RPMI8226 (cell line): ENCODE results near the gene WRAP53.

ENCODE experiments used
- DNase-seq: peaks from one replicate; pipeline ENCODE4 v3.0.0-alpha.2; 2015

WRAP53 gene

DNA sequence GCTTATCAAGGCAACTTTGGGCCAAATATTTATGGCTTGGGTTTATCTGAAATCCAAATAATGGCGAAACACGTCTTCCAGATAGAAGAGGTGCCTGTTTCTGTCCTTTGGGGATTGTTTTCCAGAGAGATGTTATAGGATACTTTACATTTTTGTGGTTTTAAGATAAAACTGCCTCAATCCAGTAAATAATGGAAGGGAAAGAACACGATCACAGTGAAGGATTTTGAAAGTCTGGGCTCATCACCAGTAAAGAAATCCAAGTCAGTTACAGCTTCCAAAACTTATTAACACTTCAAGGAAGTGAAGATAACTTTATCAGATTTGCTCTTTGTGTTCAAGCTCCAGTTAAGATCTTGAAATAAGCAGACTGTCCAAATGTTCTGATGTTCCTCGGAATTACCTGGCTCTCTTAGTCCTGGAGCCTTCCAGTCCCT is 59.4 kb downstream of the WRAP53 start:
- no peak for DNase-seq

DNA sequence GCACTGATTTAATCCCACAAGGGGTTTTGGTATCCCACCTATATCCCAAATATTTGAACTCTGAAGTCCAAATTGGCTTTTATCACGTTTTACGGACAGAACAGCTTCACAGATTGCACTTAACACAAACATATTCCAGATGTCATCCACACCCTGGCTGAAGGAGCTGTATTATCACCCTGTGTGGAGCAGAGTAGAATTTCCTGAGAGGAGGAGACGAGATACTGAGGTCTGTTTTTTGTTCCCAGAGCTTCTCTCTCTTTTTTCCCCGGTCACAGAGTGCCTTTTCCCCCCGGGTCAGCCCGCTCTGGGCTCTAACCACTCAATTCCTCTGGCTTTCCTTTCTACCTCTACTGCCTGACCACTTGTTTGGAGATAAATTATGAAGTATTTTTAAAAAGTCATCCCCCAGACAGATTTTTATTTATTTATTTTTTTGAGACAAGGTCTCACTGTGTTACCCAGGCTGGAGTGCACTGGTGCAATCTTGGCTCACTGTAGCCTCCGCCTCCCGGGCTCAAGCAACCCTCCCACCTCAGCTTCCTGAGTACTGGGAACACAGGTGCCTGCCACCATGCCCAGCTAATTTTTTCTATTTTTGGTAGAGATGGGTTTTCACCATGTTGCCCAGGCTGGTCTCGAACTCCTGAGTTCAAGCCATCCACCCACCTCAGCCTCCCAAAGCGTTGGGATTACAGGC is 59.9 kb downstream of the WRAP53 start:
- no peak for DNase-seq

DNA sequence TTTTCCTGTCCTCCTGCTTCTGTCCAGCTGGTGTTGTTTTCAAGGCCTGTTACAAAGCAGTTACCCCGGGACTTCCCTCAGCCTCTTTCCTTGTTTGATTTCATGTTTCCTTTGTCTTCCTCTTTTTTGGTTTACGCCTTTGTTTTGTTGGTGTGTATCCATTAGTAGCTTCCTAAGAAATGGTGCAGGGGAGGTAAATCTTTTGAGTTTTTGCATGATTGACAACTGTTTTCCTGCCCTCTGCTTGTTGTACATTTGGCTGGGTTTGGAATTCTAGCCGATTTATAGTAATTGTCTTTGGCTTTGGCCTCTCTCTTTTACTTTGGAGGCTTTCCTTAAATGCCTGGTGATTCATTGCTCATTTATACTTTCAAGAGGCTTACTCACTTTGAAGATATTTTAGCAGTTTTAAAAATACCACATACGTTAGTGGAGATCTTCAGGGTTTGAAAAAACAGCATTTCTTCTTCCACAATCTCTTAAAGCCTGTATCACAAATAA is 62.1 kb downstream of the WRAP53 start:
- DNase-seq = no peak
